Stimulated activated naive CD8-positive, alpha-beta T cell treated with anti-CD3 and anti-CD28 coated beads, Interleukin-15, amount 100 ng/mL, for 72 hours (primary cell): ENCODE measurements around the gene ZNF354C.

Experiments used
- ATAC-seq: fragments of 150-1000 bp; cut with Tn5 transposase; 2 replicates; pipeline ENCODE4 v1.10.0; 2021; ENCODE audit warnings: mild to moderate bottlenecking, moderate library complexity
- DNase-seq, 2 donors: peaks; one replicate each; pipeline ENCODE4 v3.0.0; 2021 to 2022
- H3K27ac Mint-ChIP-seq, 2 donors: one replicate each; pipeline ENCODE4 v1.8.0; 2022; ENCODE audit warnings: mild to moderate bottlenecking in 2 of 2, mixed read lengths in 2 of 2, moderate library complexity in 2 of 2
- H3K27me3 Mint-ChIP-seq: one replicate; pipeline ENCODE4 v1.8.0; 2022; ENCODE audit warnings: mixed read lengths
- H3K4me1 Mint-ChIP-seq: one replicate; pipeline ENCODE4 v1.8.0; 2022; ENCODE audit warnings: mild to moderate bottlenecking, mixed read lengths
- H3K4me3 Mint-ChIP-seq, 2 donors: one replicate each; pipeline ENCODE4 v1.8.0; 2022; ENCODE audit warnings: mild to moderate bottlenecking in 2 of 2, mixed read lengths in 2 of 2, moderate library complexity in 1 of 2
- H3K9me3 Mint-ChIP-seq, 2 donors: one replicate each; pipeline ENCODE4 v1.8.0; 2022; ENCODE audit warnings: mixed read lengths in 2 of 2

The ZNF354C gene

DNA sequence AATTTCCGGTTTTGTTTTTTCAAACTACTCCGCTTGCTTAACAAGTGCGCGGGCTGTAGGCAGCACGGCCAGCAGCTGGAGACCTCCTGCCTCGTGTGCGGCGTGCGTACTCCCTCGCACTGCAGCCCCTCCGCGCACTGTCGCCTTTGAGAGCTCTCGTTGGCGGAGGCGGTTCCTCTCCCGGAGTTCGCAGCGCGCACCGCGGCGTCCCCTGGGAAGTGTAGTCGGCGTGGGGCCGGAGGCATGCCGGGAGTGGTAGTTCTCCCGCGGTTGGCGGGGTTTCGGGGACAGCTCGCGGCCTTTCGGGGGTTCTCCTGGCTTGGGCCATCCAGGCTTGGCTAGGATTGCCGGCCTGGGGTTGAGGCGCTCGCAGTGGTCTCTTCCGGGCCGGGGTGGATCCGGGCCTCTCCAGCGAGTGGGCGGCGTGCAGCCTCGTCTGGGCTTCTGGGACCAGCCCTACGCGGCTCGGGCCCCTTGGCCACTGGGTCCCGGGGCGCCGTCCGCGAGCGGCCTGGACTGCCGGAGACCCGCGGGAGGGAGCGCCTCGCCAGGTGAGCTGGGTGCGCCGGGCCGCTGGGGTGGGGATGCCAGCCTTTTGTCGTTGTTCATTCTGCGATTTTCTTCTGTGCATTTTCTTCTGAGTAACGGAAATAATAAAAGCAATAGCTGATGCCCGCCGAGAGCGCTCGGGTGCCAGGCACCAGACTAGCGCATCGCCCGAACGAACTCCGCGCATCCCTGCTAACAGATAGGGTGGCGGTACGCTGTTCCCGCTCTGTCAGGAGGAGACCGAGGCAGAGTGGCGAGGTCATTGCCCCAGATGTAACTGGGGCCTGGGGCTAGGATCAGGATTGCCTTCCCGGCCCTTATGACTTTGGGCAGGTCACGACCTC lies at the start of gene ZNF354C:
TSS of gene ZNF354C (plus strand) at position 258 of the 893 bp plus-strand sequence. CDS start 1,696 bp downstream, outside the sequence.
- Mint-ChIP-seq H3K27ac (peak within 1 kb of the TSS; percentile 77 to 93), H3K4me1 (peaks cover 23% of the 10 kb centered on the region), H3K27me3 (no peaks in the 10 kb centered on the region), H3K9me3 (peaks cover 18 to 55% of the 10 kb centered on the region in 2 donors), H3K4me3 (peak within 1 kb of the TSS; percentile 89 to 95)
- DNase-seq (peak; percentile 88 to 89), ATAC-seq (peak; percentile 98)

DNA sequence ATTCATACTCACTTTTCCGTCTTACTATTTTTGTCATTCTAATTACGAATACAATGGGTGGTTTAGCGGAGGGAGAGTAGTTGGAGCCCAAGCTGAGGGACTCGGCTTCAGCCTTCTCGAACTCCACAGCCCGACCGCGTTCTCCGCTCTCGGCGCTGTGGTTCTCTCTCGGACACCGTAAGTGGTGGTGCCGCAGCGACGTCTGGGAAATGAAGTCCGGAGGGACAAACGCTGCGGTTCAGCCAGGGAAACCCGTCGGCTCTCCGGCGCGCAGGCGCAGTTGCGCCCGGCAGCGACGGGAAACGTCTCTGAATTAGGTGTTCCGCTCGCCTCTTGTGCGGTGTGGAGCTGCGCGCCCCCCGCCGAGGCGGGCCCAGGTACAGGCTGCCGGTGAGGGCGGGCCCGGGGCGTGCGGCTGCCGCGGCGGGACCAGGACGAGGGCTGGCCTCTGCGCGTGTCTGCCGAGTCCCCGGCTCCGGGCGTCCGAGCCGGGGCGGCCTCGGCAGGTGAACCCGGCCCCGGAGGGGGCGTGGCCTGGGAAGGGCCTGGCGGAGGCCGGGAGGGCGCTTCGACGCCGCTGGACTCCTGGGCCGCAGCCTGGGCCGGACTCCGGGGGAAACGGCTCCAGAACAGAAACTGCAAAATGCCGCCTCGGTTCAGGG lies 36.5 kb upstream of the ZNF354C start, which contains the start of gene ZNF879:
TSS of gene ZNF879 (plus strand) at position 277 of the 662 bp plus-strand sequence. CDS start 1,201 bp downstream, outside the sequence.
- H3K27ac Mint-ChIP-seq, result peak within 1 kb of the TSS; percentile 94 to 98
- peaks cover 15 to 20% of the 10 kb centered on the region in 2 donors for H3K9me3 Mint-ChIP-seq
- H3K27me3 Mint-ChIP-seq, result no peaks in the 10 kb centered on the region
- H3K4me3 Mint-ChIP-seq, result peak within 1 kb of the TSS; percentile 97 to 99
- peak; percentile 93 to 95 for DNase-seq
- peaks cover 14% of the 10 kb centered on the region for H3K4me1 Mint-ChIP-seq
- ATAC-seq, result peak; percentile 97

DNA sequence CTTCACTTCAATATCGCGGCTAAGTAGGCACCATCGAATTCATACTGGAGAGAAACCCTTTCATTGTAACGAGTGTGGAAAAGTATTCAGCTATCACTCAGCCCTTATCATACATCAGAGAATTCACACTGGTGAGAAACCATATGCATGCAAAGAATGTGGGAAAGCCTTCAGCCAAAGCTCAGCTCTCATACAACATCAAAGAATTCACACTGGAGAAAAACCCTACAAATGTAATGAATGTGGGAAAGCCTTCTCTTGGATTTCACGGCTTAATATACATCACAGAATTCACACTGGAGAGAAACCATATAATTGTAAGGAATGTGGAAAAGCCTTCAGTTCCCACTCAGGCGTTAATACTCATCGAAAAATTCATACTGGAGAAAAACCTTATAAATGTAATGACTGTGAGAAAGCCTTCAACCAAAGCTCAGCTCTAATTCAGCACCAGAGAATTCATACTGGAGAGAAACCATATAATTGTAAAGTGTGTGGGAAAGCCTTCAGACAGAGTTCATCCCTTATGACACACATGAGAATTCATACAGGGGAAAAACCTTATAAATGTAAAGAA lies 27.1 kb upstream of the ZNF354C start:
- DNase-seq (no peak), ATAC-seq (no peak)
- peaks cover 6% of the 10 kb centered on the region for H3K4me1 Mint-ChIP-seq
- H3K4me3 Mint-ChIP-seq, result no peak overlapping the region
- H3K9me3 Mint-ChIP-seq, result peaks cover 65 to 75% of the 10 kb centered on the region in 2 donors
- H3K27me3 Mint-ChIP-seq, result no peaks in the 10 kb centered on the region
- H3K27ac Mint-ChIP-seq, result no peak overlapping the region

DNA sequence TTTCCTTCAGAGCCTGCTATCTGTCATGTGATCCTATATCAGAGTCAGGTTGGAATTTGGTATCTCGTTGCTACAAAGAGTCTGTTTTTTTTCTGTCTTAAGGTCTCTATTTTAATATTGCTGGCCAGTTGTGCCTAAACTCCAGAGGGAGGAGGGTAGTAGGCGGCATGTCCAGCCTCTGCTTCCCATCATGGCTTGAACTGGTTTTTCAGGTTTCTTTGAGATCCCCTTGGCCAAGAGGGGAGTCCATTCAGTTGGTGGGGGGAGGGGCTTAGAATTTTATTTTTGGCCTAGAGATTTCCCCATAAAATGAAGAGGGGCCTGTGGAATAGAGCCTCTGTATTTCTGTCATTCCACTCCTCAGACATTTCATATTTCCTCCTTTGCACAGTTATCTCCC lies 15.4 kb upstream of the ZNF354C start:
- ATAC-seq, result no peak
- no peak for DNase-seq
- Mint-ChIP-seq H3K4me3 (no peak overlapping the region), H3K4me1 (no peaks in the 10 kb centered on the region), H3K9me3 (peaks cover 13 to 56% of the 10 kb centered on the region in 2 donors), H3K27me3 (no peaks in the 10 kb centered on the region), H3K27ac (no peak overlapping the region)

DNA sequence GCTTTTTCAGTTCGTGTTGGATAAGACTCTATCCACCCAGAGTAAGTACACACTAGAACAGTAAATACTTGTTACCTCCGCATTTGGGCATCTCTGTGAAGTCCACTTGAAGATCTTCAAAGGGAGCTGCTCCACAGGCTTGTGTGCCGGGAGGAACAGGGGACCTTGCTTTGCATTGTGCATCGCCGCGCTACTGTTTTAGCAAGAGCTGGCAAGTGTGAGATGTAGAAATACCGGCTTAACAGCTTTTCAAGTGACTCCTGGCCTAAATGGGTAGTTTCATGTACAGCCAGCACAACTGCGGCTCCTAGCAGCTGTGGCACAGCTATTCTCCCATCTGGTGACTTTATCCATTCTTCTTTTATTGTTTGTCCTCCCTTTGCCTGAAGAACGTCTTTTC lies 8.4 kb upstream of the ZNF354C start:
- Mint-ChIP-seq H3K9me3 (peaks cover 0 to 42% of the 10 kb centered on the region in 2 donors), H3K27ac (no peak overlapping the region), H3K4me1 (no peaks in the 10 kb centered on the region), H3K27me3 (no peaks in the 10 kb centered on the region), H3K4me3 (no peak overlapping the region)
- ATAC-seq (no peak), DNase-seq (no peak)

DNA sequence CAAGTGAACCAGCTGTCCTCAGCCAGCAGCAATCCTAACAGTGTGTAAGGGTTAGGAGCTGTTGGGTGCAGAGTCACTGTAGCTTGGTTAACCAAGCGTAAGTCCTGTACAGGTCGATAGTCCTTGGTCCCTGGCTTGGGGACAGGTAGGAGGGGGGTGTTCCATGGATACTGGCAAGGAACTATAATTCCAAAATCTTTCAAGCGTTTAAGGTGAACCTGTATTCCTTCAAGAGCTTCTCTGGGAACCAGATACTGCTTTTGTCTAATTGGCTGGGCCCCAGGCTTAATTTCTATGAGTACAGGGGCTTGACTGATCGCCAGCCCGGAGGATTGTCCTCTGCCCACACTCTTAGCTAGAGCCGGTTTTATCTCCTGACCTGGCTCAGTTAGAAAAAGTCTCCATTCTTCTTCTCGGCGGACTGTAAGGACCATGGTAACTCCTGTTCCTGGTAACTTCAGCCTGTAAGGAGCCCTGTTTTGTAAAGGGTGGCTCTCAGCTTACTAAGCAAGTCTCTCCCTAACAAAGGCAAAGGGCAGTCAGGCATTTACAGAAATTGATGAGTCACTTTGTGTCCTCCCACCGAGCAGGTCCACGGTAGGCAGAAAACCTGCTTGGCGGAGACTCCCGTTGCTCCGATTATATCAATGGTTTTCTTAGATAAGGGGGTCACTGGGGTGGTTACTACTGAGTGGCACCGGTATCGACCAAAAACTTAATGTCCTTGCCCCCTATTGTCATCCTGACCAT lies 6.0 kb upstream of the ZNF354C start:
- ATAC-seq (no peak), DNase-seq (no peak)
- Mint-ChIP-seq H3K9me3 (peaks cover under 1 to 25% of the 10 kb centered on the region in 2 donors), H3K27me3 (no peaks in the 10 kb centered on the region), H3K4me1 (no peaks in the 10 kb centered on the region), H3K4me3 (no peak overlapping the region), H3K27ac (no peak overlapping the region)

DNA sequence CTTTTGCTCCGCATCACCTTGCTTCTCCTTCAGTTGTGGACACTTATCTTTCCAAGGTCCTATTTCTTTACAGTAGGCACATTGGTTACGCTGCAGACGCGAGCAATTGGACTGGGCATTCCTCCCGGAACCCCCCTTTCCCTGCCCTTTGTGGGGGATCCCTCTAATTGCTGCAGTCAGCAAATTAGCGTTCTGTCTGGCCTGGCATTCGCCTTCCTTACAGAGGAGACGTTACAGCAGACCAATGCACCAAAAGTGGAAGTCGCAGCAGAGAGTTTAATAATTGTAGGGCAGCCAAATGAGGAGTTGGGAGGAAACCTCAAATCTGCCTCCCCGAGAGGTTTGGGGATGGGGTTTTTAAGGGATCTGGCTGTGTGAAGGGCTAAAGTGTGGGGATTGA lies 5.3 kb upstream of the ZNF354C start:
- Mint-ChIP-seq H3K27ac (no peak overlapping the region), H3K4me1 (peaks cover 4% of the 10 kb centered on the region), H3K9me3 (peaks cover 5 to 32% of the 10 kb centered on the region in 2 donors), H3K27me3 (no peaks in the 10 kb centered on the region), H3K4me3 (no peak overlapping the region)
- ATAC-seq (no peak), DNase-seq (no peak)

DNA sequence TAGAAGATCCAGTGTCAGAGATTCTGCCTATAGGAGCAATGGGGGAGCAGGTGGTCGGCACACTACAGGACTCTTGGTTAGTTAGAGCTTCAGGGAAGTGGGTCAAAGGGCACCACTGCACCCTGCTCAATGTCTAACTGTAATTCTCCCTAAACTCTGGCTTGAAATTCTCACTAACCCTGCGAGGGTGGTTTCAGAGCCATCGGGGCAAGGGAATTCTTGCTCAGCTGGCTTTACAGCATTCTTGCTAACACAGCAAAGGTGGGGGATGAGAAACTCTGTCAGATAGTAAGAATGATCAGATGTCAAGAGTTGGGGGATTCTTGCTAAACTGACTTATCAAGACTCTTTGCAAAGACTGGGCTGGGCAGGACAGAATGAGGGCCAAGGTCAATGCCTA lies 4.7 kb upstream of the ZNF354C start:
- ATAC-seq, result no peak
- H3K9me3 Mint-ChIP-seq, result peaks cover 5 to 32% of the 10 kb centered on the region in 2 donors
- no peak for DNase-seq
- no peak overlapping the region for H3K27ac Mint-ChIP-seq
- H3K27me3 Mint-ChIP-seq, result no peaks in the 10 kb centered on the region
- H3K4me1 Mint-ChIP-seq, result peaks cover 8% of the 10 kb centered on the region
- no peak overlapping the region for H3K4me3 Mint-ChIP-seq

DNA sequence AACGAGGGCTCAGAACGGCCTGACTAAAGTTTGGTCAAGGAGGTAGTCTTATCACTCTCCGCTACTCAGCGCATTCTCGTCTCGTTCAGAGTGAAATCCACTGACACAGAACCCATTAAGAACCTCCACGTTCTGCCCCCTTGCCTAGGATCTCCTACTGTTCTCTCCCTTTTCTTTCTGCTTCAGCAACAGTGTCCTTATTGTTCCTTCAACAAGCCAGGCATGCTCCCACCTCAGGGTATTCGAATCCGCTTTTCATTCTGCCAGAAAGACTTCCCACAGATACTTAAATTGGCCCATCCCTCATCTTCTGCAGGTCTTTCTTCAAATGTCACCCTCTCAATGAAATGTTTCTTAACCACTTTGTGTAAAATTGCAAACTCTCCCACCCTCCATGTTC lies 4.3 kb upstream of the ZNF354C start:
- DNase-seq (no peak), ATAC-seq (no peak)
- Mint-ChIP-seq H3K4me3 (no peak overlapping the region), H3K27me3 (no peaks in the 10 kb centered on the region), H3K9me3 (peaks cover 5 to 32% of the 10 kb centered on the region in 2 donors), H3K4me1 (peaks cover 11% of the 10 kb centered on the region), H3K27ac (no peak overlapping the region)

DNA sequence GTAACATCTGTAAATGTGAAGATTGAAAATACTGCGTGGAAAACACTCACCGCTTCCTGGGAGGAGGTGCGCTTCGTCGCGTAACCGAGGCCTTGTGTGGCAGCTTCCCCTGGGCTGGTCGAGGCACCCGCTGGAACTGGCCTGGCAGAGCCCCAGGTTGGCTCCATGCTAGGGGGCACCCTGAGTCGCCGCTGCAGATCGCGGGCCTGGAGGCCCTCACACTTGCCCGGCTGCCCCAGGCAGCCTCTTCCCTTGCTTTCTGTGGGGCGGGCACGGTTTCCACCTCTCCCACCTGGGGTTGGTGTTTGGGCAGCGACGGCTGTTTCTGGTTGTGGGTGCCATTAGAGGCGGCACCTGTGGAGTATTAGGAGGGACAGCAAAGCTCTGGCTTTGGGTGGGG lies 852 bp downstream of the ZNF354C start:
- H3K27me3 Mint-ChIP-seq, result no peaks in the 10 kb centered on the region
- H3K4me1 Mint-ChIP-seq, result peaks cover 23% of the 10 kb centered on the region
- H3K4me3 Mint-ChIP-seq, result peak overlapping the region; percentile 89 to 95
- H3K27ac Mint-ChIP-seq, result peak overlapping the region in 1 of 2 donors; percentile 61
- no peak for ATAC-seq
- DNase-seq, result peak in 1 of 2 donors; percentile 10
- peaks cover 25 to 59% of the 10 kb centered on the region in 2 donors for H3K9me3 Mint-ChIP-seq

DNA sequence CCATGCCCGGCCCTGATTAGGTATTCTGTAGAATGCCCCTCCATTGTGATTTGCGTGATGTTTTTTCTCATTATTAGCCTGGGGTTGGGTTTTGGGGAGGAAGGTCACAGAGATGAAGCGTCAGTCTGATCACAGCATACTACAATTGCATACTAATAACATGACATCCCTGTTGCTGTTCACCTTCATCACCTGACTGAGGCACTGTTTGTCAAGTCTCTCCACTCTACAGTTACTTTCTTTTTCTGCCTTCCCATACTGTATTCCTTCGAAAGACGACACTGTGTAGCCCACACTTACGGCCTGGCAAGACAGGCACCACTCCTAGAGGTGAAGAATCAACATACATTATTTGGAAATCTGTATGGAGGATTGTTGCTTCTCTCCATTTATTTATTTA lies 5.5 kb downstream of the ZNF354C start:
- peaks cover 34 to 77% of the 10 kb centered on the region in 2 donors for H3K9me3 Mint-ChIP-seq
- H3K4me1 Mint-ChIP-seq, result peaks cover 14% of the 10 kb centered on the region
- no peak overlapping the region for H3K4me3 Mint-ChIP-seq

DNA sequence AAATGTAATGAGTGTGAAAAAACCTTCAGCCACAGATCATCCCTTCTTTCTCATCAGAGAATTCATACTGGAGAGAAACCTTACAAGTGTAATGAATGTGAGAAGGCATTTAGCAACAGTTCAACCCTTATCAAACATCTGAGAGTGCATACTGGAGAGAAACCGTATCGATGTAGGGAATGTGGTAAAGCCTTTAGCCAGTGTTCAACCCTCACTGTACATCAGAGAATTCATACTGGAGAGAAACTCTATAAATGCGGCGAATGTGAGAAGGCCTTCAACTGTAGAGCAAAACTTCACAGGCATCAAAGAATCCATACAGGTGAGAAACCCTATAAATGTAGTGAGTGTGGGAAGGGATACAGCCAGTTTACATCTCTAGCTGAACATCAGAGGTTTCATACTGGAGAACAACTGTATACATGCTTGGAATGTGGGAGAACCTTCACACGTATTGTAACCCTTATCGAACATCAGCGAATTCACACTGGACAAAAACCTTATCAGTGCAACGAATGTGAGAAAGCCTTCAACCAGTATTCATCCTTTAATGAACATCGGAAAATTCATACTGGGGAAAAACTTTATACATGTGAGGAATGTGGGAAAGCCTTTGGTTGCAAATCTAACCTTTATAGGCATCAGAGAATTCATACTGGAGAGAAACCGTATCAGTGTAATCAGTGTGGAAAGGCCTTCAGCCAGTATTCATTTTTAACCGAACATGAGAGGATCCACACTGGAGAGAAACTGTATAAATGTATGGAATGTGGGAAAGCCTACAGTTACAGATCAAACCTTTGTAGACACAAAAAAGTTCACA lies 19.2 kb downstream of the ZNF354C start:
- Mint-ChIP-seq H3K27ac (no peak overlapping the region), H3K4me1 (no peaks in the 10 kb centered on the region), H3K9me3 (peaks cover 62% of the 10 kb centered on the region in 2 donors), H3K4me3 (no peak overlapping the region), H3K27me3 (no peaks in the 10 kb centered on the region)
- ATAC-seq (no peak), DNase-seq (no peak)

More for the DNA sequence above, 5.5 kb downstream of the ZNF354C start:
- no peak for ATAC-seq
- H3K27me3 Mint-ChIP-seq, result no peaks in the 10 kb centered on the region
- no peak for DNase-seq
- no peak overlapping the region for H3K27ac Mint-ChIP-seq

DNA sequence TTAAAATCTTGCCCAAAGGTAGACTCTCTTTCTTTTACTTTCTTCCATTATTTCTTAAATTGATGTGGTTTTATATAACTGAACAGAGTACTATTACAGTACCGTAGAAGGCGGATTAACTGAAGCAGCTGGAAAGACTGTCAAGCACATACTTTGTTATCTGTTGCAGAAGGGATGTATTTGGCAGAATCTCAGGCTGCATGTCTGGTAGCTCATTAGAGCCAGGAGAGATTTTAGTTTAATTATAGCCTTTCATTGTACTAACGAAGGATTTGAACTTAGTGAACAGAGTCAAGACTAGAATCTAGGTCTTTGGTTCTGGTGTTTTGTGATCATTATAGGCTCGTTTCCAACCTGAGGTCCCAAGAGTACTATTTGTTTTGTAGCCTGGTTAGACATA lies 20.6 kb downstream of the ZNF354C start:
- DNase-seq (no peak), ATAC-seq (no peak)
- no peak overlapping the region for H3K27ac Mint-ChIP-seq
- H3K9me3 Mint-ChIP-seq, result peaks cover 62 to 65% of the 10 kb centered on the region in 2 donors
- H3K4me1 Mint-ChIP-seq, result no peaks in the 10 kb centered on the region
- no peaks in the 10 kb centered on the region for H3K27me3 Mint-ChIP-seq
- no peak overlapping the region for H3K4me3 Mint-ChIP-seq

DNA sequence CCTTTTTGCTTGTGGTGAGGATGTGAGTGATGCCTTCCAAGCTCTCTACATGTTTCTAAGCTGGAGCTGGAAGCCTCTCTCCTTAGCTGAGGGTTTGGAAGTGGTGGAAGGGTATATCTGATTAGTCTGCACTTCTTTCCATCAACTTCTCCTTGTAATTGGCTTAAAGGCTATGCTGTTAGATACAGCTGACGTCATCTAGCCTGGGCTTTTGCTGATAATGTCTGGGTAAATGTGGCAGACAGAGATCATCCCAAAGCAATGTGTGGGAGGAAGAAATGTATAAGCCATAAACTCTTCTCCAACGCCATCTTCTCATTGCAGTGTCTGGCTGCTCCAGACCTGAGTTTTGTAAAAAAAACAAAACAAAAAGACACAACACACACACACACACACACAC lies 29.3 kb downstream of the ZNF354C start:
- Mint-ChIP-seq H3K4me1 (no peaks in the 10 kb centered on the region), H3K4me3 (no peak overlapping the region), H3K27ac (no peak overlapping the region), H3K27me3 (no peaks in the 10 kb centered on the region), H3K9me3 (peaks cover 58 to 65% of the 10 kb centered on the region in 2 donors)
- DNase-seq (no peak), ATAC-seq (no peak)
